GM12864 (cell line): Measurements from ENCODE around the gene CTRB1.

Experiments used
- DNase-seq: peaks from one replicate; pipeline ENCODE4 v3.0.0-alpha.2; 2011; ENCODE audit warnings: low read depth
- H3K4me3 ChIP-seq: 2 replicates; pipeline ENCODE4 v1.5.1; 2011; ENCODE audit warnings: mild to moderate bottlenecking, low read depth, low read length, control low read depth
- CTCF ChIP-seq: IDR thresholded peaks from 2 replicates; pipeline ENCODE4 v1.5.1; 2011; ENCODE audit warnings: low read depth, mild to moderate bottlenecking, moderate library complexity, low read length, control low read depth, inconsistent platforms; ENCODE audit errors: missing control alignments

The CTRB1 gene

GRCh38 chr16:75244225-75244809, 25.5 kb downstream of the CTRB1 start:
- no peak for DNase-seq

GRCh38 chr16:75244844-75245758, 26.3 kb downstream of the CTRB1 start:
- H3K4me3 ChIP-seq, result no peak overlapping the region
- no peak for TF ChIP-seq CTCF
- no peak for DNase-seq

More at GRCh38 chr16:75244225-75244809, 25.5 kb downstream of the CTRB1 start:
- no peak overlapping the region for H3K4me3 ChIP-seq
- TF ChIP-seq CTCF, result no peak

- TF ChIP-seq CTCF, result no peak
- DNase-seq, result no peak
- no peak overlapping the region for H3K4me3 ChIP-seq
Measured at GRCh38 chr16:75246504-75247205, 27.9 kb downstream of the CTRB1 start.

- no peak for TF ChIP-seq CTCF
- H3K4me3 ChIP-seq, result no peak overlapping the region
- DNase-seq, result no peak
Measured at GRCh38 chr16:75247249-75247648, 28.5 kb downstream of the CTRB1 start.

GRCh38 chr16:75248142-75248535, 29.4 kb downstream of the CTRB1 start:
- no peak for DNase-seq
- no peak for TF ChIP-seq CTCF
- H3K4me3 ChIP-seq, result no peak overlapping the region

- no peak overlapping the region for H3K4me3 ChIP-seq
- TF ChIP-seq CTCF, result no peak
- DNase-seq, result no peak
Measured at GRCh38 chr16:75248536-75249380, 30.0 kb downstream of the CTRB1 start.
